Fibroblast of lung (primary cell): ENCODE measurements around the gene TNIP2. TPM values are rescaled to one million over a fixed set of nuclear protein-coding genes. Genes with fewer than 3 reads are reported as not detected.

Experiments used
- DNase-seq, 2 donors: peaks; one replicate each; pipeline versions ENCODE4 v3.0.0 to v3.0.0-alpha.2; 2010; ENCODE audit warnings: low read depth in 2 of 2
- H2AFZ ChIP-seq: 2 replicates; pipeline ENCODE4 v1.5.1; 2012; ENCODE audit warnings: low read length, control low read depth, inconsistent platforms
- H3K27ac ChIP-seq: 2 replicates; pipeline ENCODE4 v1.5.1; 2011; ENCODE audit warnings: low read length, control low read depth; ENCODE audit not compliant: insufficient read depth
- H3K27me3 ChIP-seq: 2 replicates; pipeline ENCODE4 v1.5.1; 2011; ENCODE audit warnings: mild to moderate bottlenecking, low read length; ENCODE audit not compliant: control insufficient read depth, insufficient read depth
- H3K36me3 ChIP-seq: 2 replicates; pipeline ENCODE4 v1.5.1; 2011; ENCODE audit warnings: low read length; ENCODE audit not compliant: control insufficient read depth, insufficient read depth
- H3K4me1 ChIP-seq: 2 replicates; pipeline ENCODE4 v1.5.1; 2011; ENCODE audit warnings: low read length; ENCODE audit not compliant: control insufficient read depth, insufficient read depth; ENCODE audit errors: extremely low read depth
- H3K4me2 ChIP-seq: 2 replicates; pipeline ENCODE4 v1.5.1; 2011; ENCODE audit warnings: low read length, control low read depth; ENCODE audit not compliant: insufficient read depth; ENCODE audit errors: extremely low read depth
- H3K4me3 ChIP-seq, 4 experiments: fragments of 200-600 bp in 1 of 4; sonication (generic) in 1 of 4; replicated peaks in 1 of 4; 2 replicates each; pipeline ENCODE4 v1.5.1; 2011 to 2016; ENCODE audit warnings: low read length in 4 of 4, low read depth in 3 of 4, mild to moderate bottlenecking in 3 of 4, control low read depth in 2 of 4, inconsistent platforms in 1 of 4, mixed read lengths in 1 of 4; ENCODE audit not compliant: insufficient read depth in 1 of 4; ENCODE audit errors: control extremely low read depth in 1 of 4
- H3K79me2 ChIP-seq: 2 replicates; pipeline ENCODE4 v1.5.1; 2012; ENCODE audit warnings: mild to moderate bottlenecking, low read length, inconsistent platforms; ENCODE audit not compliant: control insufficient read depth, insufficient read depth
- H3K9ac ChIP-seq: 2 replicates; pipeline ENCODE4 v1.5.1; 2011; ENCODE audit warnings: mild to moderate bottlenecking, low read length, control low read depth; ENCODE audit not compliant: insufficient read depth
- H3K9me3 ChIP-seq: 2 replicates; pipeline ENCODE4 v1.5.1; 2012; ENCODE audit warnings: low read depth, low read length; ENCODE audit not compliant: control insufficient read depth, insufficient read depth
- H4K20me1 ChIP-seq: 2 replicates; pipeline ENCODE4 v1.5.1; 2011; ENCODE audit warnings: low read length; ENCODE audit not compliant: control insufficient read depth, insufficient read depth; ENCODE audit errors: extremely low read depth
- EZH2 ChIP-seq: IDR thresholded peaks from 2 replicates; pipeline ENCODE4 v1.5.1; 2012; ENCODE audit warnings: low read length, control low read depth, mild to moderate bottlenecking; ENCODE audit errors: missing control alignments
- polyA plus RNA-seq, 2 donors: library from polyadenylated mRNA; depleted of rRNA in 1 of 2; stranded (reverse) in 1 of 2; unstranded in 1 of 2; fragments of >200 nt; gene quantifications; 2 replicates each; pipeline ENCODE4 v1.2.1, GENCODE V29; 2011 to 2012; ENCODE audit warnings: missing spikeins in 1 of 2
- total RNA-seq: library from RNA; depleted of rRNA; stranded (reverse); fragments of >200 nt; gene quantifications from 2 replicates; pipeline ENCODE4 v1.2.1, GENCODE V29; 2014
- TF ChIP-seq, protein P1 (sequence below), 2 donors: IDR thresholded peaks in 1 of 2; conservative IDR thresholded peaks in 1 of 2; 1 replicate in 1 of 2; 2 replicates in 1 of 2; pipeline ENCODE4 v1.5.1; 2011 to 2012; ENCODE audit warnings: low read length in 2 of 2, control low read depth in 1 of 2, inconsistent platforms in 1 of 2, low read depth in 1 of 2, mild to moderate bottlenecking in 1 of 2

The TNIP2 gene
- total and polyA plus RNA-seq, 2 donors (not counting 1 experiment from before 2014, with no cell fraction given), result 21.8 to 56.5 TPM

DNA sequence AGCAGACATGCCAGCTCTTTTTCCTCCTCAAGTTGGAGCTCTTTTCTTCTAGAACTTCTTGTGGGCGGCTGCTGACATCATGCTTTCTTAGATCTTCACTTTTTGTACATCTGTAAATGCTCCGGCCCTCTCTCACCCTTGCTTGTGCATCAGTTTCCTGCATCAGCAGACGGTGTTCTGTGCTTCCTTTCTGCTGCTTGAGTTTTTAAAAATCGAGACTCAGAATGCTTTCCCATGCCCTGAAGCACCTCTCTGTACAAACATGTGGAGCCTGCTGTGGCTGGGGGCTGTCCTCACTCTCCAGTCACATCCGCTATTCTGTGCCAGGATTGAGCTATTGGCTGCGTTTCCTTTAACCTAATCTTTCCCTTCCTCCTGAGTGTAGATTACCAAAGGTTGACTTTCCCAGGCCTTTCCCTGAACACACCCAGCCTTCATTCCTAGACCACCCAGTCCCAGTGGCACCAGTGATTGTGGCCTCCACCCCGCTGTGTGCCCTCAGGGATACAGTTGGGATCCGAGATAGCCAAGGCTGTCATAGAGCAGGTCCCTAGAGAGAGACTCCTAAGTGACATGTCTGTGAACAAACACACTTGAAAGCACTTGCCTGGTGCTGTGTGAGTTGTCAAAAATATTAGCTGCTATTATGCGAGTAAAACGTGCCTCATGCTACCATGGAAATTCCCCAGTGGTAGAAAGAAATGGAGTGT is 41.9 kb downstream of the TNIP2 start:
- TF ChIP-seq, protein P1, sequence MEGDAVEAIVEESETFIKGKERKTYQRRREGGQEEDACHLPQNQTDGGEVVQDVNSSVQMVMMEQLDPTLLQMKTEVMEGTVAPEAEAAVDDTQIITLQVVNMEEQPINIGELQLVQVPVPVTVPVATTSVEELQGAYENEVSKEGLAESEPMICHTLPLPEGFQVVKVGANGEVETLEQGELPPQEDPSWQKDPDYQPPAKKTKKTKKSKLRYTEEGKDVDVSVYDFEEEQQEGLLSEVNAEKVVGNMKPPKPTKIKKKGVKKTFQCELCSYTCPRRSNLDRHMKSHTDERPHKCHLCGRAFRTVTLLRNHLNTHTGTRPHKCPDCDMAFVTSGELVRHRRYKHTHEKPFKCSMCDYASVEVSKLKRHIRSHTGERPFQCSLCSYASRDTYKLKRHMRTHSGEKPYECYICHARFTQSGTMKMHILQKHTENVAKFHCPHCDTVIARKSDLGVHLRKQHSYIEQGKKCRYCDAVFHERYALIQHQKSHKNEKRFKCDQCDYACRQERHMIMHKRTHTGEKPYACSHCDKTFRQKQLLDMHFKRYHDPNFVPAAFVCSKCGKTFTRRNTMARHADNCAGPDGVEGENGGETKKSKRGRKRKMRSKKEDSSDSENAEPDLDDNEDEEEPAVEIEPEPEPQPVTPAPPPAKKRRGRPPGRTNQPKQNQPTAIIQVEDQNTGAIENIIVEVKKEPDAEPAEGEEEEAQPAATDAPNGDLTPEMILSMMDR (conservative IDR thresholded peaks at IDR 0.05 in 1 of 2, IDR thresholded peaks at IDR 0.05 in 1 of 2; ENCODE audit: low read depth in 1 of 2, low read length in 2 of 2), result no peak
- TF ChIP-seq EZH2, result no peak

DNA sequence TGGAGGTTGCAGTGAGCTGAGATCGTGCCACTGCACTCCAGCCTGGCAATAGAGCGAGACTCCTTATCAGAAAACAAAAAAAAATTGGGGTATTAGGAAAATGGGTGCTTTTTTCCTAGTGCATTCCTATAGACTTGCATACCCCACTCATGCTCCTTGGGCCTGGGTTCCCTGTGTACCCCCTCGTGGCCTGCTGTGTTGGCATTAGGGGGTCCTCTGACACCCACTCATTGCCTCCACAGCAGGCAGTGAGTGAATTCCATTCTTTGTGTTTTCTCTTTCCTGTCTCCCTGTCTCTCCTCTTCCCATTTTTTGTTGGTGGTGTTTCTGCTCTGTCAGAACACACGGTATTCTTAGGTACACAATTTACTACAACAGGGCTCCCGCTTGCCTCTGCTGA is 42.8 kb downstream of the TNIP2 start:
- no peak for TF ChIP-seq EZH2
- TF ChIP-seq, protein P1 (conservative IDR thresholded peaks at IDR 0.05 in 1 of 2, IDR thresholded peaks at IDR 0.05 in 1 of 2; ENCODE audit: low read depth in 1 of 2, low read length in 2 of 2), result no peak
- Histone ChIP-seq H3K27me3 (no peaks in the 10 kb centered on the region), H3K27ac (peak overlapping the region; percentile 31), H2AFZ (no peak overlapping the region), H3K79me2 (peaks cover 4% of the 10 kb centered on the region), H3K4me1 (peaks cover 5% of the 10 kb centered on the region), H3K9me3 (no peaks in the 10 kb centered on the region), H3K4me2 (no peak overlapping the region), H3K36me3 (peaks cover 1% of the 10 kb centered on the region), H3K4me3 (no peak overlapping the region), H3K9ac (no peak overlapping the region), H4K20me1 (no peaks in the 10 kb centered on the region)
- DNase-seq, result no peak

More for the DNA sequence above, 41.9 kb downstream of the TNIP2 start:
- Histone ChIP-seq H3K4me1 (peaks cover 5% of the 10 kb centered on the region), H2AFZ (no peak overlapping the region), H3K27me3 (no peaks in the 10 kb centered on the region), H3K9ac (no peak overlapping the region), H3K27ac (peak overlapping the region; percentile 49), H3K9me3 (no peaks in the 10 kb centered on the region), H4K20me1 (no peaks in the 10 kb centered on the region), H3K79me2 (peaks cover 4% of the 10 kb centered on the region), H3K36me3 (peaks cover 1% of the 10 kb centered on the region), H3K4me3 (no peak overlapping the region), H3K4me2 (no peak overlapping the region)
- peak; percentile 37 to 53 for DNase-seq

DNA sequence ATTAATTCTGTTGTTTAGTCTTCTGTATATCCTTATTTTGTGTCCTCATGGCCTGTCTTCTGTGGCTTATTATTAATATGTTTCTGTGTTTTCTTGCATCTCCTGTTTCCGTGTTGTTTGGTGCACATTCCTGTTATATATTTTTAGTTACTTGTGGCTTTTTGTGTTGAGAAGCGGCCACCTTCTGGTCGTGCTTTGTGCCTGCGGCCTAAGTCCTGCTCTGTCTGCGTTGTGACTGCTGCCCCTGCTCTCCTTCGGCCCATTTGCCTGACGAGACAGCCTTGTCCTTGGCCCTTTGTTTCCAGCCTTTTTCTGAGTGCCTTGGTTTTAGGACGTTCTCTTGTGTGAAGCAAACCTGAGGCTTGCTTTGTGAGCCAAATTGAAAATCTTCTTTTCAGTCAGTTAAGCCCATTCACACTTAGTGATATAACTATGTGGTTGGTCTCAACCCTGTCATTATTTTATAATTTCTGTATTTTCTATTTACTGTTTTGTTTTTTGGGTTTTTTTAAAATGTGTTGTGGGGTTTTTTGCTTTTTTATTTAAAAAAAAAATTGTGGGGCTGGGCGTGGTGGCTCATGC is 43.8 kb downstream of the TNIP2 start:
- H3K36me3 ChIP-seq, result peaks cover 1% of the 10 kb centered on the region
- H3K27ac ChIP-seq, result no peak overlapping the region
- TF ChIP-seq, protein P1 (conservative IDR thresholded peaks at IDR 0.05 in 1 of 2, IDR thresholded peaks at IDR 0.05 in 1 of 2; ENCODE audit: low read depth in 1 of 2, low read length in 2 of 2), result peak in 1 of 2 donors; percentile 22
- no peak for TF ChIP-seq EZH2
- H3K9ac ChIP-seq, result no peak overlapping the region
- H3K4me1 ChIP-seq, result peaks cover 5% of the 10 kb centered on the region
- no peaks in the 10 kb centered on the region for H4K20me1 ChIP-seq
- DNase-seq, result peak; percentile 14 to 19
- no peak overlapping the region for H3K4me2 ChIP-seq
- H3K27me3 ChIP-seq, result no peaks in the 10 kb centered on the region
- H3K79me2 ChIP-seq, result peaks cover 4% of the 10 kb centered on the region
- H3K9me3 ChIP-seq, result no peaks in the 10 kb centered on the region
- no peak overlapping the region for H3K4me3 ChIP-seq
- H2AFZ ChIP-seq, result no peak overlapping the region
